Spleen (tissue), 13 donors: ENCODE results near the gene SUMF2. TPM values are rescaled to one million over a fixed set of nuclear protein-coding genes. Genes with fewer than 3 reads are reported as not detected.
A peak's percentile ranks its signal among the peaks of the same experiment; 100 is the strongest.
"Not testable (repeated sequence)": the region's sequence is repeated elsewhere in the genome, so short reads cannot be mapped to it uniquely, and the experiment has no call there.

ENCODE experiments used
- DNase-seq: peaks from one replicate; pipeline ENCODE4 v3.0.0-alpha.2; 2020
- H3K27ac ChIP-seq, 8 donors: fragments of 200-600 bp; sonication (generic) in 7 of 8; 1 replicate in 4 of 8; 2 replicates in 4 of 8; pipeline versions ENCODE4 v1.5.0 to v1.8.0; 2016 to 2021; ENCODE audit warnings: inconsistent platforms in 4 of 8, mild to moderate bottlenecking in 4 of 8, moderate library complexity in 1 of 8
- H3K27me3 ChIP-seq, 7 donors: fragments of 200-600 bp; sonication (generic) in 6 of 7; replicated peaks in 1 of 7; 1 replicate in 4 of 7; 2 replicates in 3 of 7; pipeline versions ENCODE4 v1.5.0 to v1.8.0; 2016 to 2021; ENCODE audit warnings: inconsistent platforms in 3 of 7, mild to moderate bottlenecking in 1 of 7
- H3K36me3 ChIP-seq, 6 donors: fragments of 200-600 bp; sonication (generic) in 5 of 6; 1 replicate in 4 of 6; 2 replicates in 2 of 6; pipeline versions ENCODE4 v1.5.0 to v1.8.0; 2016 to 2021; ENCODE audit warnings: inconsistent platforms in 2 of 6
- H3K4me1 ChIP-seq, 6 donors: fragments of 200-600 bp; sonication (generic) in 5 of 6; 1 replicate in 3 of 6; 2 replicates in 3 of 6; pipeline versions ENCODE4 v1.5.0 to v1.8.0; 2016 to 2021; ENCODE audit warnings: inconsistent platforms in 3 of 6
- H3K4me3 ChIP-seq, 8 donors: fragments of 200-600 bp; sonication (generic) in 7 of 8; 1 replicate in 4 of 8; 2 replicates in 4 of 8; pipeline versions ENCODE4 v1.5.0 to v1.8.0; 2016 to 2021; ENCODE audit warnings: inconsistent platforms in 4 of 8, mild to moderate bottlenecking in 4 of 8, moderate library complexity in 2 of 8
- H3K9me3 ChIP-seq, 8 donors: fragments of 200-600 bp; sonication (generic) in 7 of 8; 1 replicate in 4 of 8; 2 replicates in 4 of 8; pipeline versions ENCODE4 v1.5.0 to v1.8.0; 2016 to 2021; ENCODE audit warnings: inconsistent platforms in 4 of 8
- CTCF ChIP-seq, 11 experiments: fragments of 200-600 bp in 7 of 11; fragments of 450-650 bp in 4 of 11; sonication (generic) in 4 of 11; IDR thresholded peaks in 8 of 11; conservative IDR thresholded peaks in 3 of 11; 1 replicate in 7 of 11; 2 replicates in 4 of 11; pipeline versions ENCODE4 v1.4.0 to v1.8.0; 2016 to 2021; ENCODE audit warnings: antibody characterized with exemption in 11 of 11, inconsistent platforms in 4 of 11, mild to moderate bottlenecking in 1 of 11
- POLR2A ChIP-seq, 3 donors: fragments of 450-650 bp; IDR thresholded peaks; one replicate each; pipeline ENCODE4 v1.5.1; 2017; ENCODE audit warnings: antibody characterized with exemption in 3 of 3, mild to moderate bottlenecking in 1 of 3
- POLR2AphosphoS5 ChIP-seq, 3 donors: sonication (generic); formaldehyde crosslinking; IDR thresholded peaks; one replicate each; pipeline ENCODE4 v1.5.1; 2017; ENCODE audit warnings: antibody characterized with exemption in 3 of 3
- WGBS, 5 donors: extraction: QIAGEN DNeasy Blood & Tissue Kit in 3 of 5; methylation state at CpG; one replicate each; pipeline versions ENCODE4 v1.1.5 to v1.1.7; 2013 to 2018; 5-methylcytosine and 5-hydroxymethylcytosine counted together
- intact Hi-C: fragments of 100-400 bp; cut with DNase I; formaldehyde crosslinking; loops from one replicate; pipeline ENCODE4 v1.15.0; 2023; ENCODE audit warnings: low total_unique reads
- long read RNA-seq, 2 donors: transcript quantifications; one replicate each; lab custom pipeline, GENCODE V29; 2026
- polyA plus RNA-seq, 3 donors: library from polyadenylated mRNA; stranded (reverse); fragments of 200-250 nt; gene quantifications; one replicate each; pipeline ENCODE4 v1.2.1, GENCODE V29; 2013
- total RNA-seq, 7 donors: library from RNA; depleted of rRNA in 3 of 7; stranded (reverse); fragments of >200 nt in 3 of 7; fragmentation: NEBNext Ultra II Directional in 4 of 7; extraction: Animal tissue kit (Norgen Biotek cat#: 25700) in 4 of 7; gene quantifications; one replicate each; pipeline versions ENCODE4 v1.1.0 to v1.2.1, GENCODE V29; 2016 to 2021
- donor health status: healthy with polysubstance abuse.
- donor health status: DM: no; HTN: no; CAD: no; lungs with moderate emphysema.
- donor health status: DM: no; HTN: no; CAD: no.
- donor health status: Bipolar disorder and iron deficiency.
- donor health status: healthy.
- donor health status: DM: no; HTN: no; CAD: no.
- donor health status: DM: yes; HTN: yes; CAD: no.

The SUMF2 gene
- 100 to 1,000 TPM in 6 of 7 donors, 10 to 100 TPM in 1; 96.5 to 145 (median 132) TPM for total RNA-seq
- polyA plus RNA-seq: 10 to 100 TPM; 57.1 to 81.3 (median 60.4) TPM
- long read RNA-seq, donor 1, transcript SUMF2-208 (9 exons, 2,052 nt): major isoform, 12 of 22 reads
- long read RNA-seq, donor 1, partial matches to known transcripts: 0 of 22 reads
- long read RNA-seq, donor 1, other reads (novel, unspliced or antisense): 0 of 22 reads
- long read RNA-seq, donor 2, transcript SUMF2-216 (3 exons, 1,195 nt): minor isoform, 6 of 27 reads
- long read RNA-seq, donor 2, transcript SUMF2-208 (9 exons, 2,052 nt): major isoform, 15 of 27 reads
- long read RNA-seq, donor 2, partial matches to known transcripts: 0 of 27 reads
- long read RNA-seq, donor 2, other reads (novel, unspliced or antisense): 0 of 27 reads

DNA sequence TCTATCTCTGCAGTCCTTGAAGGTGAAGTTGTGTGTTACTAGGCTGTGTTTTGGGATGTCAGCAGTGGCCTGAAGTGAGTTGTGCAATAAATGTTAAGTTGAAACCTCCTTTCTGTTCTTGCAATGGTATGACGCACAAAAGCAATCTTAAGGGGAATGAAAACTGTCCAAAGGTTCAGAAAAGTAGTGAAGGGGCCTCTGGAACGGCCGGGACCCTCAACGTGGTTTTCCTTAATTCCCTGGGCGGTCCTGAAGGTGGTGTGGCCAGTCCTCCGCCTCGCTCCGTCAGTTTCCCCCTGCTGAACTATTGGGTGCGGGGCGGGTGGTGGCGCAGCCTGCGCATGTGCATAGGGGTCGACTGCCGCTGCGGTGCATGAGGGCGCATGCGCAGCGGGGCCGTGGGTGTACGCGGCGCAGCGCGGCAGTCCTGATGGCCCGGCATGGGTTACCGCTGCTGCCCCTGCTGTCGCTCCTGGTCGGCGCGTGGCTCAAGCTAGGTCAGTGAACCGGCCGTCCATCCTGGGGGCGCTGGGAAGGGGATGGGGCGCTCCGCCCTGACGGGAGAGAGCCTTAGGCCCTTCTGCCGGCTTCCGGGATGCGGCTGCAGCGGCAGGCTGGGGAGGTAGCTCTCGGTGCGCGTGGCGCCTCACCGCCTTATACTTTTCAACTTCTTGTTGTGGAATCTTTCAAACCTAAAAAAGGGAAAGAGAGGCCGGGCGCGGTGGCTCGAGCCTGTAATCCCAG is at the start of gene SUMF2:
TSS of gene SUMF2 (plus strand) at position 405 of the 744 bp plus-strand sequence. CDS start at position 431, 26 bp downstream.
- Histone ChIP-seq H3K4me1 (peaks cover 0 to 51% (median 26%) of the 10 kb centered on the region in 6 donors), H3K4me3 (peak within 1 kb of the TSS; percentile 84 to 99 (median 89)), H3K9me3 (no peaks in the 10 kb centered on the region), H3K36me3 (peaks cover 0 to 53% (median 40%) of the 10 kb centered on the region in 6 donors), H3K27ac (peak within 1 kb of the TSS; percentile 91 to 97 (median 92)), H3K27me3 (no peaks in the 10 kb centered on the region)
- WGBS, 5 donors: 0 to 1% (median 0%) methylated on average over 39 to 49 of the region's 49 CpGs
- intact Hi-C loops: no loop called here
- DNase-seq: peak; percentile 96
- peak in 6 of 11 experiments; percentile 13 to 36 (median 22) for TF ChIP-seq CTCF (IDR thresholded peaks at IDR 0.05 in 8 of 11, conservative IDR thresholded peaks at IDR 0.05 in 3 of 11)
- peak; percentile 98 for TF ChIP-seq POLR2AphosphoS5 (IDR thresholded peaks at IDR 0.05)
- TF ChIP-seq POLR2A (IDR thresholded peaks at IDR 0.05): peak in 1 of 3 donors; percentile 66

DNA sequence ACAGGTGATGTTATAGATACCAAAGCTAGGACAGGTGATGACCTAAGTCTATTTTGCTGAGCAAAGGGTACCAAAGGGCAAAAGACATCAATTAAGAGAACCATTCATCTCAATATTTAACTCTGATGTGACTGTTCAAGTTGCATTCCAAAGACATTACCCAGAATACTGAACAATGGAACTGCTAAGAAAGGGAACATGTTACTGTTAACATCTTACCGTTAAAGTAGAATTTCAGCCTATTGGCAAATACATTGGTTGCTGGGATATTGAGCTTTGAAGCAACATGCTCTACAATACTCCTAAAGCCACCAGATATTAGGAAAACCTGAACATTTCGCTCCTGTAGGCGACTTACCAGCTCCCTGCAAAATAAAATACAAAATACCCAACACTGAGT is 47.1 kb upstream of the SUMF2 start:
- 95 to 99% (median 96%) methylated on average over 3 of the region's 3 CpGs for WGBS, 5 donors

DNA sequence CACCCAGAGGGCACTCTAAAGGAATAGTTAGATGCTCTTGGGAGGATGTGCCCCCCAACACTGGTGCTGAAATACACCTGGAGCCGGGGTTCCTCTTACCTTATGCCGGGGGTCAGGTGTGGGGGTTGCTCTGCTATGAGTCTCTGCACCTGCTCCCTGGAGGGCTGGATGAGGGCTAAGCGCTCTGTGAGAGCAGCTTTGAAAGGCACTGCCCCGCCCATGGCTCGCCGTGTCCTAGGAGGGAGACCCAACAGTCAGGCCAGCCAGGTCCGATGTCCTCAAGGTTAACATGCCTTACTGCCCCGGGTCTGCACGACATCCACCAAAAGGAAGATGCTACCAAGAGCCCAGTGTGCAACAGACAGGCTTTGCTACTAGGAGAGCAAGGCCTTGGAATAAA is 44.6 kb upstream of the SUMF2 start:
- TF ChIP-seq POLR2A (IDR thresholded peaks at IDR 0.05) (no peak), CTCF (IDR thresholded peaks at IDR 0.05 in 8 of 11, conservative IDR thresholded peaks at IDR 0.05 in 3 of 11) (no peak), POLR2AphosphoS5 (IDR thresholded peaks at IDR 0.05) (no peak)
- DNase-seq: peak; percentile 51
- Histone ChIP-seq H3K36me3 (peaks cover 0 to 67% (median 5%) of the 10 kb centered on the region in 6 donors), H3K4me3 (no peak overlapping the region), H3K27me3 (no peaks in the 10 kb centered on the region), H3K27ac (no peak overlapping the region), H3K4me1 (no peaks in the 10 kb centered on the region), H3K9me3 (no peaks in the 10 kb centered on the region)
- intact Hi-C loops: no loop called here
- WGBS, 5 donors: 77 to 96% (median 81%) methylated on average over 9 of the region's 9 CpGs

More for the DNA sequence above, 47.1 kb upstream of the SUMF2 start:
- H3K4me1 ChIP-seq, H3K4me3 ChIP-seq, DNase-seq, H3K27ac ChIP-seq, intact Hi-C loops, H3K27me3 ChIP-seq, H3K9me3 ChIP-seq: not testable (repeated sequence)
- peaks cover 0 to 86% (median 5%) of the 10 kb centered on the region in 6 donors for H3K36me3 ChIP-seq

DNA sequence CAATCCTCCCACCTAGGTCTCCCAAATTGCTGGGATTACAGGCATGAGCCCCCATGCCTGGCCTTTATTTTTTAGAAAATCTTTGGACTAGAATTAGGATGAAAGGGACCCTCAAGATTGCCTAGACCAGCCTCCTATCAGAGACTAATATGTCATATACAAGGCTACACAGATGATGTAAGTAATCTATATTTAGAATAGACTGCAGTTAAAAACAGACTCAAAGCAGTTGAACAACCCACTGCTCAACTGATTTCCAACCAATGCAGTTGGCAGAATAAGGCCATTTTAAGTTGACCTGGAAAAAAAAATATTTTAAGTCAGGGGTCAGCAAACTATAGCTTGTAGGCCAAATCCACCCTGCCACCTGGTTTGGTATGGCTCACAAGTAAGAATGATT is 40.6 kb upstream of the SUMF2 start:
- intact Hi-C loops: no loop called here
- H3K4me1 ChIP-seq: no peaks in the 10 kb centered on the region
- DNase-seq: no peak

More for the DNA sequence above, 40.6 kb upstream of the SUMF2 start:
- H3K36me3 ChIP-seq: peaks cover 0 to 50% (median 4%) of the 10 kb centered on the region in 6 donors
- H3K9me3 ChIP-seq: no peaks in the 10 kb centered on the region
- no peak overlapping the region for H3K4me3 ChIP-seq
- H3K27me3 ChIP-seq: no peaks in the 10 kb centered on the region
- no peak for TF ChIP-seq POLR2AphosphoS5 (IDR thresholded peaks at IDR 0.05)
- TF ChIP-seq POLR2A (IDR thresholded peaks at IDR 0.05): no peak
- no peak for TF ChIP-seq CTCF (IDR thresholded peaks at IDR 0.05 in 8 of 11, conservative IDR thresholded peaks at IDR 0.05 in 3 of 11)
- no peak overlapping the region for H3K27ac ChIP-seq
